GM18519 (cell line): ENCODE data around the gene ATF6B.
A peak's percentile ranks its signal among the peaks of the same experiment; 100 is the strongest.

ENCODE experiments used
- ATAC-seq: cut with Tn5 transposase; IDR thresholded peaks from one replicate; pipeline ENCODE4 v1.9.1; 2021; ENCODE audit warnings: mild to moderate bottlenecking, moderate library complexity; ENCODE audit not compliant: unreplicated experiment, low FRiP score

Gene ATF6B

GRCh38 chr6:32127717-32128592 is at the start of gene ATF6B:
ATF6B (minus strand) TSS chr6:32128246; CDS start chr6:32128207, 39 bp downstream.
- peak; percentile 77 for ATAC-seq

GRCh38 chr6:32177183-32177787 is 49.2 kb upstream of the ATF6B start:
- ATAC-seq, result no peak

GRCh38 chr6:32176476-32177182 is 48.6 kb upstream of the ATF6B start:
- ATAC-seq, result no peak

- no peak for ATAC-seq
These were observed 47.8 kb upstream of the ATF6B start, which contains the start of gene AGPAT1 for GRCh38 chr6:32175711-32176475. AGPAT1 (minus strand) TSS chr6:32176084; CDS start chr6:32171496, 4,588 bp downstream.

- no peak for ATAC-seq
These were observed 47.3 kb upstream of the ATF6B start for GRCh38 chr6:32175322-32175710.

GRCh38 chr6:32174416-32174815 is 46.4 kb upstream of the ATF6B start:
- ATAC-seq, result no peak

GRCh38 chr6:32173051-32173727 is 45.1 kb upstream of the ATF6B start:
- no peak for ATAC-seq

- no peak for ATAC-seq
These were observed 43.2 kb upstream of the ATF6B start for GRCh38 chr6:32171234-32171633.

GRCh38 chr6:32170294-32170693 is 42.2 kb upstream of the ATF6B start:
- no peak for ATAC-seq

GRCh38 chr6:32168807-32169591 is 41.0 kb upstream of the ATF6B start:
- ATAC-seq, result no peak

GRCh38 chr6:32168350-32168749 is 40.3 kb upstream of the ATF6B start:
- ATAC-seq, result no peak

- ATAC-seq, result no peak
These were observed 39.8 kb upstream of the ATF6B start for GRCh38 chr6:32167761-32168262.

- ATAC-seq, result no peak
These were observed 39.2 kb upstream of the ATF6B start for GRCh38 chr6:32167154-32167760.

- no peak for ATAC-seq
These were observed 38.5 kb upstream of the ATF6B start for GRCh38 chr6:32166411-32167061.

- ATAC-seq, result no peak
These were observed 36.2 kb upstream of the ATF6B start, which contains the start of gene EGFL8 for GRCh38 chr6:32164295-32164694. EGFL8 (plus strand) TSS chr6:32164595; CDS start chr6:32166166, 1,571 bp downstream.

GRCh38 chr6:32163559-32164258 is 35.7 kb upstream of the ATF6B start:
- no peak for ATAC-seq

GRCh38 chr6:32158052-32158451 is 30.0 kb upstream of the ATF6B start:
- no peak for ATAC-seq
